Progenitor cell of endocrine pancreas (in vitro differentiated cells): ENCODE data around the gene COL5A2. TPM values are rescaled to one million over a fixed set of nuclear protein-coding genes. Genes with fewer than 3 reads are reported as not detected.

Experiments used
- DNase-seq: peaks from one replicate; pipeline ENCODE4 v3.0.0; 2021; ENCODE audit warnings: low spot score; ENCODE audit not compliant: unreplicated experiment
- H3K27ac Mint-ChIP-seq: 2 replicates; pipeline ENCODE4 v1.8.0; 2021; ENCODE audit warnings: mild to moderate bottlenecking, moderate library complexity, mixed read lengths
- H3K27me3 Mint-ChIP-seq: 2 replicates; pipeline ENCODE4 v1.8.0; 2021; ENCODE audit warnings: mixed read lengths
- H3K36me3 Mint-ChIP-seq: 2 replicates; pipeline ENCODE4 v1.8.0; 2022; ENCODE audit warnings: mixed read lengths; ENCODE audit not compliant: insufficient read depth
- H3K4me1 Mint-ChIP-seq: 2 replicates; pipeline ENCODE4 v1.8.0; 2021; ENCODE audit warnings: low read depth, mixed read lengths
- H3K4me3 Mint-ChIP-seq: 2 replicates; pipeline ENCODE4 v1.8.0; 2021; ENCODE audit warnings: low read depth, mild to moderate bottlenecking, moderate library complexity, mixed read lengths
- H3K9me3 Mint-ChIP-seq: 2 replicates; pipeline ENCODE4 v1.8.0; 2021; ENCODE audit warnings: low read depth, mixed read lengths
- CTCF ChIP-seq: fragments of 200-600 bp; sonication (generic); IDR thresholded peaks from one replicate; pipeline ENCODE4 v1.5.0; 2021; ENCODE audit warnings: antibody characterized with exemption, mild to moderate bottlenecking; ENCODE audit not compliant: unreplicated experiment
- total RNA-seq: library from RNA; stranded (reverse); gene quantifications from 2 replicates; pipeline ENCODE4 v1.2.1, GENCODE V29; 2021

COL5A2 gene
- total RNA-seq, 1 donor from 2014 or later: 4.5 TPM

GRCh38 chr2:189151906-189152305 is 27.7 kb downstream of the COL5A2 start:
- Mint-ChIP-seq H3K27me3 (no peaks in the 10 kb centered on the region), H3K27ac (no peak overlapping the region), H3K9me3 (no peaks in the 10 kb centered on the region), H3K4me3 (no peak overlapping the region), H3K4me1 (no peaks in the 10 kb centered on the region), H3K36me3 (no peaks in the 10 kb centered on the region)
- DNase-seq: no peak
- no peak for TF ChIP-seq CTCF

- H3K36me3 Mint-ChIP-seq: no peaks in the 10 kb centered on the region
- H3K4me1 Mint-ChIP-seq: no peaks in the 10 kb centered on the region
- TF ChIP-seq CTCF: no peak
- no peaks in the 10 kb centered on the region for H3K9me3 Mint-ChIP-seq
- no peak overlapping the region for H3K27ac Mint-ChIP-seq
- DNase-seq: no peak
- H3K27me3 Mint-ChIP-seq: no peaks in the 10 kb centered on the region
- no peak overlapping the region for H3K4me3 Mint-ChIP-seq
These were observed 29.5 kb downstream of the COL5A2 start for GRCh38 chr2:189150033-189150432.

- no peak for DNase-seq
- Mint-ChIP-seq H3K4me3 (no peak overlapping the region), H3K9me3 (no peaks in the 10 kb centered on the region), H3K27me3 (no peaks in the 10 kb centered on the region), H3K36me3 (no peaks in the 10 kb centered on the region), H3K27ac (no peak overlapping the region), H3K4me1 (no peaks in the 10 kb centered on the region)
- no peak for TF ChIP-seq CTCF
These were observed 31.6 kb downstream of the COL5A2 start for GRCh38 chr2:189147989-189148388.

GRCh38 chr2:189147361-189147760 is 32.2 kb downstream of the COL5A2 start:
- Mint-ChIP-seq H3K9me3 (no peaks in the 10 kb centered on the region), H3K4me3 (no peak overlapping the region), H3K36me3 (no peaks in the 10 kb centered on the region), H3K27me3 (no peaks in the 10 kb centered on the region), H3K4me1 (no peaks in the 10 kb centered on the region), H3K27ac (no peak overlapping the region)
- TF ChIP-seq CTCF: no peak
- no peak for DNase-seq

GRCh38 chr2:189146553-189146952 is 33.0 kb downstream of the COL5A2 start:
- no peak for TF ChIP-seq CTCF
- DNase-seq: no peak
- no peak overlapping the region for H3K4me3 Mint-ChIP-seq
- no peaks in the 10 kb centered on the region for H3K36me3 Mint-ChIP-seq
- no peaks in the 10 kb centered on the region for H3K4me1 Mint-ChIP-seq
- H3K27ac Mint-ChIP-seq: no peak overlapping the region
- no peaks in the 10 kb centered on the region for H3K27me3 Mint-ChIP-seq
- H3K9me3 Mint-ChIP-seq: no peaks in the 10 kb centered on the region
